ELR (cell line): ENCODE results near the gene SH2D5.
A peak's percentile ranks its signal among the peaks of the same experiment; 100 is the strongest.

Source experiments
- DNase-seq: peaks from one replicate; pipeline ENCODE4 v3.0.0-alpha.2; 2015; ENCODE audit warnings: low read depth

SH2D5 gene

GRCh38 chr1:20713440-20713839 is 19.1 kb downstream of the SH2D5 start:
- DNase-seq: no peak

GRCh38 chr1:20712215-20712577 is 20.3 kb downstream of the SH2D5 start:
- no peak for DNase-seq

- no peak for DNase-seq
Observed at GRCh38 chr1:20711285-20712214, 21.0 kb downstream of the SH2D5 start.

- no peak for DNase-seq
Observed at GRCh38 chr1:20710469-20711284, 21.8 kb downstream of the SH2D5 start.

- no peak for DNase-seq
Observed at GRCh38 chr1:20709868-20710267, 22.6 kb downstream of the SH2D5 start.

GRCh38 chr1:20708891-20709290 is 23.6 kb downstream of the SH2D5 start:
- no peak for DNase-seq

- DNase-seq: no peak
Observed at GRCh38 chr1:20708057-20708456, 24.4 kb downstream of the SH2D5 start.

GRCh38 chr1:20706841-20707240 is 25.7 kb downstream of the SH2D5 start:
- DNase-seq: no peak

GRCh38 chr1:20705203-20705755 is 27.2 kb downstream of the SH2D5 start:
- DNase-seq: no peak

GRCh38 chr1:20704390-20705202 is 27.9 kb downstream of the SH2D5 start:
- DNase-seq: no peak

GRCh38 chr1:20703124-20703756 is 29.3 kb downstream of the SH2D5 start:
- no peak for DNase-seq

- DNase-seq: peak; percentile 42
Observed at GRCh38 chr1:20702416-20702815, 30.1 kb downstream of the SH2D5 start.

GRCh38 chr1:20701847-20702246 is 30.7 kb downstream of the SH2D5 start:
- no peak for DNase-seq

- DNase-seq: no peak
Observed at GRCh38 chr1:20701446-20701845, 31.1 kb downstream of the SH2D5 start.

GRCh38 chr1:20700636-20701215 is 31.8 kb downstream of the SH2D5 start:
- peak; percentile 25 for DNase-seq

GRCh38 chr1:20699558-20699957 is 32.9 kb downstream of the SH2D5 start:
- DNase-seq: no peak

GRCh38 chr1:20698195-20698910 is 34.1 kb downstream of the SH2D5 start:
- peak; percentile 83 for DNase-seq

- no peak for DNase-seq
Observed at GRCh38 chr1:20697563-20697962, 34.9 kb downstream of the SH2D5 start.

- DNase-seq: peak; percentile 95
Observed at GRCh38 chr1:20696397-20697333, 35.8 kb downstream of the SH2D5 start.
